Uterus (tissue), 2 donors: ENCODE results near the gene ACSBG1.

Source experiments
- POLR2A ChIP-seq, 2 donors: fragments of 450-650 bp; IDR thresholded peaks; one replicate each; pipeline ENCODE4 v1.6.1; 2016; ENCODE audit warnings: antibody characterized with exemption in 2 of 2, mild to moderate bottlenecking in 1 of 2, moderate library complexity in 1 of 2
- TF ChIP-seq, protein P1 (sequence below), 4 experiments: fragments of 200-600 bp in 2 of 4; fragments of 450-650 bp in 2 of 4; sonication (generic) in 2 of 4; IDR thresholded peaks; one replicate each; pipeline ENCODE4 v1.5.1; 2016 to 2019; ENCODE audit warnings: antibody characterized with exemption in 4 of 4, mild to moderate bottlenecking in 2 of 4, moderate library complexity in 1 of 4

DNA sequence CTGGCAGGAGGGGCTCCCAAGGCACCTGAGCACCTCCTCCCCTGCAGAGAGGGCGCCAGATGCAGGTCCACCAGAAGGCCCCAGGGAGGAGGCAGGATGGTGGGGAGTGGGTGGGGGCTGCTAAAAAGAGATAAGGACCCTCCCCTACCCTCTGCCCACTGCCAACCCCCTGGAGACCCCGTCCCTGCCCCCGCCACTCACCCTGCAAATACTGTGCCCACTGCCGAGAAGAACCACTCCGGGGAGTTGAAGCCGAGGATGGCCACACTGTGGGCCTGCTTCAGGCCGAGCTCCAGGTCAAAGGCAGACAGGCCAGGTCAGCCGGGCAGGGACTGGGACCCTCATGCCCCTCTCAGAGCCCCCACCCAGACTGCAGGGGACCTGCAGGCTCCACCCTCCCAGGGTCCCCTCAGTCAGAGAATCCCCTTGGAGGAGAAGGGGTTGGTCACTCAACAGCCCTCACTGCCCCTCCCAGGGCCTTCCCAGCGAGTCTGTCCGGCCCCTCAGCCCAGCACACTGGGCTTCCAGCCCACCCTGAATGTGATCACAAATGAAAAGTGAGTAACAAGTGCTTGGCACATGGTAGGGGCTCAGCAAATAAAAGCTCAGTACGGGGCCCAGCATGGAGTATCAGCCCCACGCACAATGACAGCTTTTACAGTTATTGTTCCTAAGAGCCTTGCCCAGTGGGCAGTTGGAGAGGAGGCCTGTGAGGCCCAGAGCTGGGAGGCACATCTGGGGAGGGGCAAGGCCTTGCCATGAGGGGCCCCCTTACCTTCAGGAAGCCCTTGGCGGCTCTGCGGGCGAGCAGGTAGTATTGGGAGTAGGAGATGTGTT is 40.4 kb downstream of the ACSBG1 start:
- TF ChIP-seq POLR2A (IDR thresholded peaks at IDR 0.05) = no peak
- TF ChIP-seq, protein P1, sequence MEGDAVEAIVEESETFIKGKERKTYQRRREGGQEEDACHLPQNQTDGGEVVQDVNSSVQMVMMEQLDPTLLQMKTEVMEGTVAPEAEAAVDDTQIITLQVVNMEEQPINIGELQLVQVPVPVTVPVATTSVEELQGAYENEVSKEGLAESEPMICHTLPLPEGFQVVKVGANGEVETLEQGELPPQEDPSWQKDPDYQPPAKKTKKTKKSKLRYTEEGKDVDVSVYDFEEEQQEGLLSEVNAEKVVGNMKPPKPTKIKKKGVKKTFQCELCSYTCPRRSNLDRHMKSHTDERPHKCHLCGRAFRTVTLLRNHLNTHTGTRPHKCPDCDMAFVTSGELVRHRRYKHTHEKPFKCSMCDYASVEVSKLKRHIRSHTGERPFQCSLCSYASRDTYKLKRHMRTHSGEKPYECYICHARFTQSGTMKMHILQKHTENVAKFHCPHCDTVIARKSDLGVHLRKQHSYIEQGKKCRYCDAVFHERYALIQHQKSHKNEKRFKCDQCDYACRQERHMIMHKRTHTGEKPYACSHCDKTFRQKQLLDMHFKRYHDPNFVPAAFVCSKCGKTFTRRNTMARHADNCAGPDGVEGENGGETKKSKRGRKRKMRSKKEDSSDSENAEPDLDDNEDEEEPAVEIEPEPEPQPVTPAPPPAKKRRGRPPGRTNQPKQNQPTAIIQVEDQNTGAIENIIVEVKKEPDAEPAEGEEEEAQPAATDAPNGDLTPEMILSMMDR (IDR thresholded peaks at IDR 0.05) = no peak
